IPS DF 6.9 (cell line): ENCODE results near the gene ADRM1.

Experiments used
- DNase-seq: peaks from one replicate; pipeline ENCODE4 v3.0.0-alpha.2; 2013; ENCODE audit warnings: low read depth, low spot score
- H3K27ac ChIP-seq: one replicate; pipeline ENCODE4 v1.5.1; 2013; ENCODE audit warnings: low read length, control low read depth
- H3K27me3 ChIP-seq: 2 replicates; pipeline ENCODE4 v1.6.1; 2013; ENCODE audit warnings: mild to moderate bottlenecking, low read length; ENCODE audit not compliant: control insufficient read depth, insufficient read depth
- H3K36me3 ChIP-seq: 2 replicates; pipeline ENCODE4 v1.6.1; 2013; ENCODE audit warnings: low read length; ENCODE audit not compliant: control insufficient read depth, insufficient read depth
- H3K4me1 ChIP-seq: 2 replicates; pipeline ENCODE4 v1.6.1; 2013; ENCODE audit warnings: low read length; ENCODE audit not compliant: control insufficient read depth, insufficient read depth
- H3K4me3 ChIP-seq: 2 replicates; pipeline ENCODE4 v1.5.1; 2013; ENCODE audit warnings: mild to moderate bottlenecking, low read length
- H3K9me3 ChIP-seq: 2 replicates; pipeline ENCODE4 v1.6.1; 2013; ENCODE audit warnings: low read length, inconsistent platforms; ENCODE audit not compliant: control insufficient read depth, insufficient read depth
- WGBS: extraction: QIAGEN DNeasy Blood & Tissue Kit; methylation state at CpG from one replicate; pipeline ENCODE4 v1.1.7; 2013; ENCODE audit warnings: mixed read lengths, missing lambda C conversion rate; ENCODE audit not compliant: insufficient read length, insufficient coverage; 5-methylcytosine and 5-hydroxymethylcytosine counted together

The ADRM1 gene

GRCh38 chr20:62288535-62289105 is 14.2 kb upstream of the ADRM1 start:
- no peak overlapping the region for H3K27ac ChIP-seq
- no peak for DNase-seq
- H3K36me3 ChIP-seq = peaks cover 18% of the 10 kb centered on the region

DNA sequence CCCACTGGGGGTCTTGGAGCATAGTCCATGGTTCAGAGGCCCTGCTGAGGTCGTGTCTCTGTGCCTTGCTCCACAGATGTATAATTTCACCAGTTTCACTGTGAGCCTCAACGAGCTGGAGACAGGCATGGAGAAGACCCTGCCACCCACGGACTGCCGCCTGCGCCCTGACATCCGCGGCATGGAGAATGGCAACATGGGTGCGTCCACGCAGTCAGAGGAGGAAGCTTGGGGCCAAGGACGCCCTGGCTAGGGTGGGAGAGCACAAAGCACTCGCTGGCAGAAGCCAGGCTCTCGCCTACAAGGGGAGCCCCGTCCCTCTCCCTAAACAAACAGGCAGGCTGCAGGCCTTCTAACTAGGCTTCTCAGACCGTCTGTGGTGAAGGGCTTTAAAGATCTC is 13.7 kb upstream of the ADRM1 start:
- no peak for DNase-seq
- Histone ChIP-seq H3K27me3 (no peaks in the 10 kb centered on the region), H3K27ac (no peak overlapping the region), H3K4me1 (no peaks in the 10 kb centered on the region), H3K4me3 (no peak overlapping the region), H3K36me3 (peaks cover 18% of the 10 kb centered on the region), H3K9me3 (no peaks in the 10 kb centered on the region)
- no CpG with 5 or more reads among the region's 14 CpGs for WGBS

More at GRCh38 chr20:62288535-62289105, 14.2 kb upstream of the ADRM1 start:
- Histone ChIP-seq H3K9me3 (no peaks in the 10 kb centered on the region), H3K27me3 (no peaks in the 10 kb centered on the region), H3K4me1 (no peaks in the 10 kb centered on the region), H3K4me3 (no peak overlapping the region)
- WGBS = no CpG with 5 or more reads among the region's 15 CpGs

DNA sequence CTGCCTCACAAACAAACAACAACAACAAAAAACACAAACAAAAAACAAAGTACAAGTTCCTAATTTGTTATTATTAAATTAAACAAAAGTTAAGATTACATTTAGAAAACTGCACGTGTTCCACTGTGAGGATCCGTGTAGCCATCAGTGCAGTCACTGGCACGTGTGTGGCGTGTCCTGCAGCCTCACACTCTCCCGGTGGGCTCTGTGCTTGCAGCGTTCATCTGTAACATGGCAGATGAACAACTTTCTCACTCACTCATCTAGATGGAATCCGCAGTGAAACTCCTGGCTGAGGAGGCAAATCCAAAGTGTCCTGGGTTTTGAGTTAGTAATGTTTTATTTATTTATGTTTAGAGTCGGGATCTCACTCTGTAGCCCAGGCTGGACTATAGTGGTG is 12.9 kb upstream of the ADRM1 start:
- Histone ChIP-seq H3K27ac (no peak overlapping the region), H3K9me3 (no peaks in the 10 kb centered on the region), H3K4me1 (no peaks in the 10 kb centered on the region), H3K4me3 (no peak overlapping the region), H3K36me3 (peaks cover 20% of the 10 kb centered on the region), H3K27me3 (no peaks in the 10 kb centered on the region)
- no CpG with 5 or more reads among the region's 8 CpGs for WGBS
- no peak for DNase-seq

GRCh38 chr20:62291251-62292066 is 11.3 kb upstream of the ADRM1 start:
- H3K9me3 ChIP-seq = no peaks in the 10 kb centered on the region
- H3K4me3 ChIP-seq = no peak overlapping the region
- peaks cover 18% of the 10 kb centered on the region for H3K36me3 ChIP-seq
- DNase-seq = no peak
- no peak overlapping the region for H3K27ac ChIP-seq
- no CpG with 5 or more reads among the region's 29 CpGs for WGBS
- no peaks in the 10 kb centered on the region for H3K4me1 ChIP-seq
- no peaks in the 10 kb centered on the region for H3K27me3 ChIP-seq

- Histone ChIP-seq H3K4me3 (no peak overlapping the region), H3K27ac (no peak overlapping the region), H3K27me3 (no peaks in the 10 kb centered on the region), H3K9me3 (no peaks in the 10 kb centered on the region), H3K36me3 (peaks cover 18% of the 10 kb centered on the region), H3K4me1 (no peaks in the 10 kb centered on the region)
- no CpG with 5 or more reads among the region's 11 CpGs for WGBS
- no peak for DNase-seq
Observed at GRCh38 chr20:62292108-62292507, 10.7 kb upstream of the ADRM1 start.

GRCh38 chr20:62293111-62293784 is 9.5 kb upstream of the ADRM1 start:
- H3K27me3 ChIP-seq = no peaks in the 10 kb centered on the region
- no peaks in the 10 kb centered on the region for H3K9me3 ChIP-seq
- H3K4me1 ChIP-seq = no peaks in the 10 kb centered on the region
- WGBS = no CpG with 5 or more reads among the region's 20 CpGs
- H3K36me3 ChIP-seq = peaks cover 18% of the 10 kb centered on the region
- H3K27ac ChIP-seq = no peak overlapping the region
- DNase-seq = no peak
- H3K4me3 ChIP-seq = no peak overlapping the region

DNA sequence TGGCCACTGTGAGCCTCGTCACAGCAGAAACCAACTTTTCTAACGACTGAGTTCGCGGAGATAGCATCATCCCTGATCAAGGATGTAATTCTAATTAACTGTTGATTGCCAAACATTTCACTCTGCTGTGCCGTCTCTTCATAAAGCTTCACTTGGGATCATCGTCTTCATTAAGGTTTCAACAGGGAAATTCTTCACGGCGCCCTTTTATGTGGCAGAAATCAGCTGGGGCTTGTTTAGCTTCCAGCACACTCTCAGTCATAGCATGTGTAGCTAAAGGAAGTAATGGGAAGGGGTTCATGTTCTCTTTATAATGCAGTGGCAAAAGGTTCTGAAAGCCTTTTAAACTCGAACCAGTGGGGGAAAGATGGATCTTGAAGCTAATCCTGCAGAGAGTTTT is 8.9 kb upstream of the ADRM1 start:
- H3K27ac ChIP-seq = no peak overlapping the region

GRCh38 chr20:62294516-62294915 is 8.3 kb upstream of the ADRM1 start:
- Histone ChIP-seq H3K27me3 (no peaks in the 10 kb centered on the region), H3K4me1 (no peaks in the 10 kb centered on the region), H3K9me3 (no peaks in the 10 kb centered on the region), H3K27ac (no peak overlapping the region), H3K36me3 (peaks cover 16% of the 10 kb centered on the region), H3K4me3 (no peak overlapping the region)
- no peak for DNase-seq
- no CpG with 5 or more reads among the region's 17 CpGs for WGBS

More for the DNA sequence above, 8.9 kb upstream of the ADRM1 start:
- no CpG with 5 or more reads among the region's 9 CpGs for WGBS
- Histone ChIP-seq H3K36me3 (peaks cover 18% of the 10 kb centered on the region), H3K4me3 (no peak overlapping the region), H3K4me1 (no peaks in the 10 kb centered on the region), H3K27me3 (no peaks in the 10 kb centered on the region), H3K9me3 (no peaks in the 10 kb centered on the region)
- DNase-seq = no peak

DNA sequence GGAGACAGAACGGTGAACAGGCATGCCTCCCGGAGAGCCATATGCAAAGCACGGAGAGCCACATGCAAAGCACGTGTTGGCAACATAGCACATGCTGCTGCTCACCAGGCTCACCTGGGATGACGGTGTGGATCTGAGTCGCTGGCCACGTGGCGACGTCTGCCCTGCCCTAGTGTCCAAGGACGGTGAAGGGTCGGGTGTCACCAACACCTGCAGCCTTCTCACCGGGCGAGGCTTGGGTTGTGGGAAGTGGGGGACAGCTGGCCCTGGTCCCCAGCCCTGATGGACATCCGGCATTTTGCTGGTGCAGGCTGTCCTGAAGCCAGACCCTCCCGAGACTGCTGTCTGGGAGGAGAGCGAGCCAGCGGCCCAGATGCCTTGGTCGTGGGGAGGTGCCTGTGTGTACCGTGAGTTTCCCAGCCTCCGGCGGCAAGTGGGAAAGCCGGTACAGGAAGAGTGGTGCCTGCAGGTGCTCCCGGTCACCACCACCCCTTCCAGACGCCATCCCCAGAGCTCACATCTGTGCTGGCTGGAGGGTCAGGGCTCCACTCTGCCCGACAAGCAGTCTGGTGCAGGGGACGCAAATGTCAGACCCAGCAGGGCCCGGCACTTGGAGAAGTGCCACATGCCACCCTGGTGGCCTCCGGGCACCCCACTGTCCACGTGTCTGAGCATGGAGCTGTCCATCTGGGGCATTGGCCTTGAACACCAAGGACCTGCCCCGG is 5.9 kb upstream of the ADRM1 start:
- no peaks in the 10 kb centered on the region for H3K4me1 ChIP-seq
- no peak for DNase-seq
- no peak overlapping the region for H3K27ac ChIP-seq
- no peak overlapping the region for H3K4me3 ChIP-seq
- no peaks in the 10 kb centered on the region for H3K27me3 ChIP-seq
- no CpG with 5 or more reads among the region's 30 CpGs for WGBS
- peaks cover 10% of the 10 kb centered on the region for H3K36me3 ChIP-seq
- no peaks in the 10 kb centered on the region for H3K9me3 ChIP-seq
